ENCODE results near the gene COQ5. TPM values are rescaled to one million over a fixed set of nuclear protein-coding genes. Genes with fewer than 3 reads are reported as not detected.
"Not testable (repeated sequence)": the region's sequence is repeated elsewhere in the genome, so short reads cannot be mapped to it uniquely, and the experiment has no call there.

The COQ5 gene
- total RNA-seq, 1 donor from 2014 or later: 36.2 TPM

GRCh38 chr12:120537856-120538220 lies 8.9 kb upstream of the COQ5 start:
- H3K4me1 Mint-ChIP-seq (ENCODE audit: low read depth): peaks cover 40% of the 10 kb centered on the region
- no peaks in the 10 kb centered on the region for H3K9me3 Mint-ChIP-seq (ENCODE audit: low read depth)
- H3K27ac Mint-ChIP-seq: peak overlapping the region; percentile 80
- DNase-seq (ENCODE audit: low spot score, unreplicated experiment): no peak
- H3K4me3 Mint-ChIP-seq (ENCODE audit: low read depth): peak overlapping the region; percentile 22
- TF ChIP-seq CTCF (IDR thresholded peaks at IDR 0.05; ENCODE audit: unreplicated experiment): no peak
- H3K27me3 Mint-ChIP-seq: no peaks in the 10 kb centered on the region
- H3K36me3 Mint-ChIP-seq (ENCODE audit: insufficient read depth): peaks cover 12% of the 10 kb centered on the region

GRCh38 chr12:120536064-120536791 lies 7.3 kb upstream of the COQ5 start:
- Mint-ChIP-seq H3K27me3 (no peaks in the 10 kb centered on the region), H3K4me1 (ENCODE audit: low read depth) (peaks cover 40% of the 10 kb centered on the region), H3K27ac (peak overlapping the region; percentile 83), H3K36me3 (ENCODE audit: insufficient read depth) (peaks cover 12% of the 10 kb centered on the region), H3K9me3 (ENCODE audit: low read depth) (no peaks in the 10 kb centered on the region), H3K4me3 (ENCODE audit: low read depth) (peak overlapping the region; percentile 95)
- no peak for DNase-seq (ENCODE audit: low spot score, unreplicated experiment)
- TF ChIP-seq CTCF (IDR thresholded peaks at IDR 0.05; ENCODE audit: unreplicated experiment): no peak

- Mint-ChIP-seq H3K4me3 (ENCODE audit: low read depth) (peak overlapping the region; percentile 95), H3K27ac (peak overlapping the region; percentile 98), H3K36me3 (ENCODE audit: insufficient read depth) (peaks cover 9% of the 10 kb centered on the region), H3K27me3 (no peaks in the 10 kb centered on the region), H3K9me3 (ENCODE audit: low read depth) (no peaks in the 10 kb centered on the region), H3K4me1 (ENCODE audit: low read depth) (peaks cover 40% of the 10 kb centered on the region)
- peak; percentile 29 for TF ChIP-seq CTCF (IDR thresholded peaks at IDR 0.05; ENCODE audit: unreplicated experiment)
- DNase-seq (ENCODE audit: low spot score, unreplicated experiment): peak; percentile 29
Observed at GRCh38 chr12:120534703-120535655, 6.0 kb upstream of the COQ5 start.

GRCh38 chr12:120534203-120534702 lies 5.3 kb upstream of the COQ5 start, which contains the start of gene RNF10:
Gene RNF10 (plus strand): TSS chr12:120534356. CDS start chr12:120534812, 456 bp downstream.
- H3K9me3 Mint-ChIP-seq (ENCODE audit: low read depth): no peaks in the 10 kb centered on the region
- no peaks in the 10 kb centered on the region for H3K27me3 Mint-ChIP-seq
- TF ChIP-seq CTCF (IDR thresholded peaks at IDR 0.05; ENCODE audit: unreplicated experiment): no peak
- peak within 1 kb of the TSS; percentile 98 for H3K27ac Mint-ChIP-seq
- peak; percentile 51 for DNase-seq (ENCODE audit: low spot score, unreplicated experiment)
- peaks cover 45% of the 10 kb centered on the region for H3K4me1 Mint-ChIP-seq (ENCODE audit: low read depth)
- H3K4me3 Mint-ChIP-seq (ENCODE audit: low read depth): peak within 1 kb of the TSS; percentile 95
- H3K36me3 Mint-ChIP-seq (ENCODE audit: insufficient read depth): peaks cover 7% of the 10 kb centered on the region

GRCh38 chr12:120532701-120533238 lies 3.8 kb upstream of the COQ5 start:
- TF ChIP-seq CTCF (IDR thresholded peaks at IDR 0.05; ENCODE audit: unreplicated experiment): no peak
- H3K36me3 Mint-ChIP-seq (ENCODE audit: insufficient read depth): peaks cover 4% of the 10 kb centered on the region
- H3K4me3 Mint-ChIP-seq (ENCODE audit: low read depth): no peak overlapping the region
- H3K4me1 Mint-ChIP-seq (ENCODE audit: low read depth): peaks cover 34% of the 10 kb centered on the region
- no peak for DNase-seq (ENCODE audit: low spot score, unreplicated experiment)
- H3K27ac Mint-ChIP-seq: no peak overlapping the region
- H3K9me3 Mint-ChIP-seq (ENCODE audit: low read depth): no peaks in the 10 kb centered on the region
- no peaks in the 10 kb centered on the region for H3K27me3 Mint-ChIP-seq

GRCh38 chr12:120530418-120530761 lies 1.4 kb upstream of the COQ5 start:
- not testable (repeated sequence) for H3K9me3 Mint-ChIP-seq (ENCODE audit: low read depth); H3K36me3 Mint-ChIP-seq (ENCODE audit: insufficient read depth); H3K27me3 Mint-ChIP-seq; DNase-seq (ENCODE audit: low spot score, unreplicated experiment); H3K4me3 Mint-ChIP-seq (ENCODE audit: low read depth); H3K27ac Mint-ChIP-seq
- H3K4me1 Mint-ChIP-seq (ENCODE audit: low read depth): peaks cover 12% of the 10 kb centered on the region

Measured in progenitor cell of endocrine pancreas (in vitro differentiated cells).